Right lung (tissue), 5 donors: ENCODE data around the gene RFX7. TPM values are rescaled to one million over a fixed set of nuclear protein-coding genes. Genes with fewer than 3 reads are reported as not detected.

Experiments used
- DNase-seq, 2 donors: peaks; one replicate each; pipeline ENCODE4 v3.0.0-alpha.2; 2013
- polyA plus RNA-seq, 5 donors: library from polyadenylated mRNA; unstranded; fragments of 120-200 nt; gene quantifications; one replicate each; pipeline versions ENCODE4 v1.2.1 to v1.2.3, GENCODE V29; 2013; ENCODE audit warnings: inconsistent platforms in 1 of 5, low replicate concordance in 1 of 5; ENCODE audit not compliant: insufficient read length in 5 of 5, insufficient read depth in 1 of 5

Gene RFX7
- polyA plus RNA-seq, 5 donors = 14.1 to 27.9 (median 24.8) TPM

- DNase-seq = no peak
Observed at GRCh38 chr15:56047354-56047753, 196.3 kb downstream of the RFX7 start.

GRCh38 chr15:56045068-56045748 lies 198.5 kb downstream of the RFX7 start:
- no peak for DNase-seq

- no peak for DNase-seq
Observed at GRCh38 chr15:56042982-56043980, 200.4 kb downstream of the RFX7 start.

GRCh38 chr15:56042498-56042897 lies 201.2 kb downstream of the RFX7 start:
- no peak for DNase-seq

- DNase-seq = no peak
Observed at GRCh38 chr15:56042031-56042430, 201.6 kb downstream of the RFX7 start.

GRCh38 chr15:56040081-56041035 lies 203.3 kb downstream of the RFX7 start:
- DNase-seq = peak; percentile 44 to 46

- no peak for DNase-seq
Observed at GRCh38 chr15:56038707-56039106, 205.0 kb downstream of the RFX7 start.

GRCh38 chr15:56038015-56038414 lies 205.7 kb downstream of the RFX7 start:
- no peak for DNase-seq

Other genes with a start within 250 kb of the RFX7 start
- 10 to 100 TPM; 13.9 to 22.2 (median 20.4) TPM for gene TEX9, start 121.5 kb upstream of the RFX7 start, polyA plus RNA-seq
- gene MNS1, start 221.3 kb upstream of the RFX7 start, polyA plus RNA-seq = 10 to 100 TPM; 12.3 to 30.3 (median 21.8) TPM